ENCODE data around the gene MYL5. TPM values are rescaled to one million over a fixed set of nuclear protein-coding genes. Genes with fewer than 3 reads are reported as not detected.

Gene MYL5
- total RNA-seq, 1 experiment from 2014 or later, result 50.5 TPM

- Histone ChIP-seq H3K27ac (ENCODE audit: low read length) (no peak overlapping the region), H3K9ac (ENCODE audit: low read length) (no peak overlapping the region), H3K9me3 (ENCODE audit: low read length) (no peaks in the 10 kb centered on the region), H3K4me1 (ENCODE audit: low read length) (no peaks in the 10 kb centered on the region), H3K4me2 (ENCODE audit: low read depth, low read length, poor library complexity, severe bottlenecking) (no peak overlapping the region), H3K36me3 (ENCODE audit: insufficient read depth, low read length) (no peaks in the 10 kb centered on the region), H3K27me3 (ENCODE audit: low read length) (no peaks in the 10 kb centered on the region), H4K20me1 (ENCODE audit: insufficient read depth, low read depth, low read length) (no peaks in the 10 kb centered on the region), H3K9me2 (replicated peaks; ENCODE audit: insufficient read depth, low read length) (no peaks in the 10 kb centered on the region), H2AFZ (ENCODE audit: low read length) (no peak overlapping the region), H3K4me3 (ENCODE audit: low read length) (no peak overlapping the region), H3K79me2 (ENCODE audit: low read length) (no peaks in the 10 kb centered on the region)
- no peak for DNase-seq
Measured at GRCh38 chr4:648579-649292, 25.6 kb upstream of the MYL5 start.

DNA sequence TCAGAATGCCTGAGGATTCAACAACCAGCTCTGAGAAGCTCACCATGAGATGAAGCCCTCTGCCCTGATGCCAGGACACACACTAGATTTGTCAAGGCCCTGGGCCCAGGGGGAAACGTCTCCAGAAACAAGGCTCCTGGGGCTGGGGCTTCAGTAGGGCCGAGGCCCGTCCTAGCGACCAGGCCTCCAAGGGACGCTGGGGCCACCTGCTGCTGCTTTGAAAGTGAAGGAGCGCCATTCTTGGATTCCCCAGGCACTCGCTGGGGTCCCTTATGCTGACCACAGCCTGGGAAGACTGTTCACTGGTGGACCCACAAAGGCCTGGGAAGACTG is 25.1 kb upstream of the MYL5 start:
- Histone ChIP-seq H3K9me2 (replicated peaks; ENCODE audit: insufficient read depth, low read length) (no peaks in the 10 kb centered on the region), H3K4me1 (ENCODE audit: low read length) (no peaks in the 10 kb centered on the region), H3K4me2 (ENCODE audit: low read depth, low read length, poor library complexity, severe bottlenecking) (no peak overlapping the region), H4K20me1 (ENCODE audit: insufficient read depth, low read depth, low read length) (no peaks in the 10 kb centered on the region), H3K79me2 (ENCODE audit: low read length) (no peaks in the 10 kb centered on the region), H3K27me3 (ENCODE audit: low read length) (no peaks in the 10 kb centered on the region), H3K36me3 (ENCODE audit: insufficient read depth, low read length) (no peaks in the 10 kb centered on the region), H3K27ac (ENCODE audit: low read length) (no peak overlapping the region), H3K9ac (ENCODE audit: low read length) (no peak overlapping the region), H2AFZ (ENCODE audit: low read length) (no peak overlapping the region), H3K9me3 (ENCODE audit: low read length) (no peaks in the 10 kb centered on the region), H3K4me3 (ENCODE audit: low read length) (no peak overlapping the region)
- DNase-seq, result no peak

DNA sequence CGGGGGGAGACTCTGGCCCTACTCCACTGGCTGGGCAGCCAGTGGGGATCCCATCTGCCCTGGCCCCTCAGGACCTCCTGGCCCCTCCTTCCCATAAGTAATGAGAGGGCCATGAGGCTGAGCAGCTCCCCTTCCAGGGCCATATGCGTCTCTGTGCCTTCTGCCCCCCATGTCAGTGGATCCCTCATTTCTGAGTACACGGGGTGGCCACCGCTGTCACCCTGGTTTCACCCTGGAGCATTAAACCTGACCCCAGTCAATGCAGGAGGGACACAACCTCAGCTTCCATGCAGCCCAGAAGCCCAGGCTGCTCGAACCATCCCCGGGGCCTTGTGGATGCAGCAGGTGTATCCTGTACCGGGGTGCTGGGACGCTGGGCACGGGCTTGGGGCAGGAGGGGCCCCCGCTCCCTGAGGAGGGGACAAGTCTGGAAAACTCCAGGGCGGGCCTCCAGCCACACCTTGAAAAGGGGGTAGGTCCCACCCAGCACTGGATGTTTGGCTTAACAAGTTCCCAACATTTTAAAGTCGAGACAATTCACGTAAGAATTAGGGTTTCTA is 24.5 kb upstream of the MYL5 start:
- H3K4me3 ChIP-seq (ENCODE audit: low read length), result no peak overlapping the region
- no peak overlapping the region for H3K4me2 ChIP-seq (ENCODE audit: low read depth, low read length, poor library complexity, severe bottlenecking)
- no peak overlapping the region for H3K27ac ChIP-seq (ENCODE audit: low read length)
- H3K9ac ChIP-seq (ENCODE audit: low read length), result no peak overlapping the region
- H3K36me3 ChIP-seq (ENCODE audit: insufficient read depth, low read length), result no peaks in the 10 kb centered on the region
- no peaks in the 10 kb centered on the region for H3K9me3 ChIP-seq (ENCODE audit: low read length)
- H3K79me2 ChIP-seq (ENCODE audit: low read length), result no peaks in the 10 kb centered on the region
- H3K27me3 ChIP-seq (ENCODE audit: low read length), result no peaks in the 10 kb centered on the region
- H4K20me1 ChIP-seq (ENCODE audit: insufficient read depth, low read depth, low read length), result no peaks in the 10 kb centered on the region
- H3K9me2 ChIP-seq (replicated peaks; ENCODE audit: insufficient read depth, low read length), result no peaks in the 10 kb centered on the region
- no peak overlapping the region for H2AFZ ChIP-seq (ENCODE audit: low read length)
- DNase-seq, result no peak
- no peaks in the 10 kb centered on the region for H3K4me1 ChIP-seq (ENCODE audit: low read length)

DNA sequence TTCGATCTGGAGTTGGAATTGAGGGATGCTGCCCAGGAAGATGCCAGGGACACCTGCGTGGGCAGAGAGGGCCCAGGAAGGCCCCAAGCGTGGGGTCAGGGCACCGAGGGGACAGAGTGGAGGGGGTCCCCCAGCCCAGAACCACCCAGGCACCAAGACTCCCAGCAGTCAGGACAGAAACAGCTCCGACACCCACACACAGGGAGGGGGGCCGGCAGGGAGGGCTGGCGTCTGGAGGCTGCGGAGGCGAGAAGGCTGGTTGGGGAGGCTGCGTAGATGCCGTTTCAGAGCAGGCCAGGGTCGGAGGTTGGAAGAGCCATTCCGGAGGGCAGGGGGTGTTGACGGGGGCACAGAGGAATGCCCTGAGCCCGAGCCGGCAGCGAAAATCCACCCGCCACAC is 23.9 kb upstream of the MYL5 start:
- Histone ChIP-seq H3K9ac (ENCODE audit: low read length) (no peak overlapping the region), H3K79me2 (ENCODE audit: low read length) (no peaks in the 10 kb centered on the region), H3K27ac (ENCODE audit: low read length) (no peak overlapping the region), H3K4me1 (ENCODE audit: low read length) (no peaks in the 10 kb centered on the region), H3K4me3 (ENCODE audit: low read length) (no peak overlapping the region), H3K4me2 (ENCODE audit: low read depth, low read length, poor library complexity, severe bottlenecking) (no peak overlapping the region), H2AFZ (ENCODE audit: low read length) (no peak overlapping the region), H3K36me3 (ENCODE audit: insufficient read depth, low read length) (no peaks in the 10 kb centered on the region), H4K20me1 (ENCODE audit: insufficient read depth, low read depth, low read length) (no peaks in the 10 kb centered on the region), H3K9me3 (ENCODE audit: low read length) (no peaks in the 10 kb centered on the region), H3K27me3 (ENCODE audit: low read length) (no peaks in the 10 kb centered on the region), H3K9me2 (replicated peaks; ENCODE audit: insufficient read depth, low read length) (no peaks in the 10 kb centered on the region)
- no peak for DNase-seq

DNA sequence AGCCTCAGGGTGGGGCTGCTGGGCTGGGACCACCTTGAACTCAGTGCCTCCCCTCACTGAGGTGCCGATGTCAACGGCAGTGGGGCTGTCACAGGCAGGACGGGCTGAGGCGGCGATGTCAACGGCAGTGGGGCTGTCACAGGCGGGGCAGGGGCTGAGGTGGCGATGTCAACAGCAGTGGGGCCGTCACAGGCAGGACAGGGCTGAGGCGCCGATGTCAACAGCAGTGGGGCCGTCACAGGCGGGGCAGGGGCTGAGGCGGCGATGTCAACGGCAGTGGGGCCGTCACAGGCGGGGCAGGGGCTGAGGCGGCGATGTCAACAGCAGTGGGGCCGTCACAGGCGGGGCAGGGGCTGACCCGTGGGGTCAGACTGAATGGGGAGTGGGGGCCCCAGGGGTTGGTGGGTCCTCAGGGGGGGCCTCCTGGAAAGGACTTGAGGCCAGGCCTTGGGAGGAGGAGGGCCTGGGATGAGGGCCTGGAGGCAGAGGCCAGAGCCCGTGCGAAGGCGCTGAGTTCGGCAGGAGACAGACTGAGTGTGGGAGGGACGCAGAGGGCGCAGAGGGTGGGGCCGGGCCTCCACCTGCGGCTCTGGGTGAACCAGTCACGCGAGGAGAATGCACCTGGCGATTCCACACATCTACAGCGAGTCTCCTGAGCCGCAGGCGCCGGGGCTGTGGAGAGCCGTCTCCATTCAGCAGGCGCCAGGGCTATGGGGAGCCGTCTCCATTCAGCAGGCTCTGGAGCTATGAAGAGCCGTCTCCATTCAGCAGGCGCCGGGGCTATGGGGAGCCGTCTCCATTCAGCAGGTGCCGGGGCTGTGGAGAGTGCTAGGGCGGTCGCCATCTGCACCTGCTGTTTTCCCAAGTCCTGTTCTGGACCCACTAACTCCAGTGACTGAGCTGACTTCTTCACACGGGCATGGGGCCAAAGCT is 23.1 kb upstream of the MYL5 start:
- Histone ChIP-seq H3K4me2 (ENCODE audit: low read depth, low read length, poor library complexity, severe bottlenecking) (no peak overlapping the region), H3K27ac (ENCODE audit: low read length) (no peak overlapping the region), H3K4me3 (ENCODE audit: low read length) (no peak overlapping the region), H3K36me3 (ENCODE audit: insufficient read depth, low read length) (no peaks in the 10 kb centered on the region), H3K9me2 (replicated peaks; ENCODE audit: insufficient read depth, low read length) (no peaks in the 10 kb centered on the region), H3K4me1 (ENCODE audit: low read length) (no peaks in the 10 kb centered on the region), H3K9ac (ENCODE audit: low read length) (no peak overlapping the region), H3K27me3 (ENCODE audit: low read length) (no peaks in the 10 kb centered on the region), H2AFZ (ENCODE audit: low read length) (no peak overlapping the region), H3K79me2 (ENCODE audit: low read length) (no peaks in the 10 kb centered on the region), H3K9me3 (ENCODE audit: low read length) (no peaks in the 10 kb centered on the region), H4K20me1 (ENCODE audit: insufficient read depth, low read depth, low read length) (no peaks in the 10 kb centered on the region)
- DNase-seq, result no peak

DNA sequence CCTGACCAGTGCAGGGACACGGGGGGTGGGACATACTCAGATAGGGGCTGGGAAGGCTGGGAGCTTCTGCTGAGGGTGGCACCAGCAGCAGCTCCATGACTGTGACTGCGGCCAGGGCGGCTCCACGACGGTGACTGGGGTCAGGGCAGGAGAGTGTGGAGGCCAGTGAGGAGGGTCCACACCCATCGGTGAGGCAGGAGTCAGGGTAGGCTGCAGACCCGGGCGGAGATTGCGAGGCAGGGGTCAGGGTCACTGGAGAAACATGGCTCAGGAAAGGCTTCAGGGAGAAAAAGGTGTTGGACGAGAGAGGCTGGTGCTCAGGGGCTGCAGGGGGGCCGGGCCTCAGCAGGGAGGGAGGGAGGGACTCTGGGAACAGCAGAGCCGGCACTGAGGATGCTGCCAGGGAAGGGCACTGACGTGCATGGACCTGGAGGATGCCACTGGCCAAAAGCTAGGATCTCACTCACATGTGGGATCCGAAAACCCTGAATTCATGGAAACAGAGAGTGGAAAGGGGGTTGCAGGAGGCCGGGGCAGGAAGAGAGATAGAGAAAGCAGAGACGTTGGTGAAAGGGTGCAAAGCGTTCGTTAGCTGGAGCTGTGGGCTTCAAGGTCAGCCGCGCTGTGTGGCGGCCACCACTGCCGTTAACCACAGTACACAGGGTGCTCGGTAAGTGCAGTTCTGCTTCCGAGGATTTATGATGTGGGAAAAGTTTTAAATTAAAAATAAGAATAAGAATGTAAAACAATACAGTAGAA is 22.3 kb upstream of the MYL5 start:
- Histone ChIP-seq H3K4me2 (ENCODE audit: low read depth, low read length, poor library complexity, severe bottlenecking) (no peak overlapping the region), H3K9me2 (replicated peaks; ENCODE audit: insufficient read depth, low read length) (no peaks in the 10 kb centered on the region), H3K4me1 (ENCODE audit: low read length) (no peaks in the 10 kb centered on the region), H3K9ac (ENCODE audit: low read length) (no peak overlapping the region), H3K36me3 (ENCODE audit: insufficient read depth, low read length) (no peaks in the 10 kb centered on the region), H3K27me3 (ENCODE audit: low read length) (no peaks in the 10 kb centered on the region), H2AFZ (ENCODE audit: low read length) (no peak overlapping the region), H3K9me3 (ENCODE audit: low read length) (no peaks in the 10 kb centered on the region), H3K79me2 (ENCODE audit: low read length) (no peaks in the 10 kb centered on the region), H4K20me1 (ENCODE audit: insufficient read depth, low read depth, low read length) (no peaks in the 10 kb centered on the region), H3K4me3 (ENCODE audit: low read length) (no peak overlapping the region), H3K27ac (ENCODE audit: low read length) (no peak overlapping the region)
- no peak for DNase-seq

DNA sequence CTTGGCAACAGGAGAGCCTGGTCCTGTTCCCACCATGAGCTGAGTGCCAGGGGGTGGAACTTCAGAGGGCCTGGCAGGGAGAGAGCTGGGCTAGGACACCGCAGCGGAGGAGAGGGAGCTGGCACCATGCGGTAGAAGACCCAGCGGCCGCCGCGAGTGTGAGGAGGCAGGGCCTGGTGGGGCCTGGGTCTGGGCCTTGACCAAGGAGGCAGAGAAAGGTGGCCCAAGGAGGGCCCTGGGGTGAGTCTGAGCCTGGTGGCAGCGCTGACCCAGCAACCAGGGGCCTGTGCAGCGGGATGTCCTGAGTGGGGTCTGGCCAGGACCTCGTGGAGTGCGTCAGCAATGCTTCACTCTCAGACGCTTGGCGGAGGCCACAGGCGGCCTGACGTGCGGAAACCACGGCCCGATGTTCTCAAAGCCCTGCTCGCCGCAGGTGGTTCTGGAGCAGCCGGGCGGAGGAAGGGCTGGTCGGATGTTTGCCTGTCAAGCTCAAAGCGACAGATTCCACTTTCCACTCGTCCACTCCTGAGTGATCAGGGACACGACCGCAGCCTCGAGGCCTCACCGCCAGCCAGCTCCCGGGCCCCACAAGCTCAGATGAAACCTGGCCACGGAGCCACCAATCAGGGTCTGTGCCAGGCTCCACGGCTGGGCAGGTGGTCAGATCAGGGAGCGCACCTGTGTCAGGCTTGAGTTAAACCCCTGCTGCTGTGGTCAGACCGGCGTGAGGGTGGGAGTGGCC is 21.1 kb upstream of the MYL5 start:
- H3K27ac ChIP-seq (ENCODE audit: low read length), result no peak overlapping the region
- DNase-seq, result no peak
- no peaks in the 10 kb centered on the region for H3K4me1 ChIP-seq (ENCODE audit: low read length)
- no peak overlapping the region for H3K9ac ChIP-seq (ENCODE audit: low read length)
- H2AFZ ChIP-seq (ENCODE audit: low read length), result no peak overlapping the region
- H3K9me2 ChIP-seq (replicated peaks; ENCODE audit: insufficient read depth, low read length), result no peaks in the 10 kb centered on the region
- no peaks in the 10 kb centered on the region for H4K20me1 ChIP-seq (ENCODE audit: insufficient read depth, low read depth, low read length)
- no peak overlapping the region for H3K4me2 ChIP-seq (ENCODE audit: low read depth, low read length, poor library complexity, severe bottlenecking)
- H3K9me3 ChIP-seq (ENCODE audit: low read length), result no peaks in the 10 kb centered on the region
- no peaks in the 10 kb centered on the region for H3K79me2 ChIP-seq (ENCODE audit: low read length)
- H3K4me3 ChIP-seq (ENCODE audit: low read length), result no peak overlapping the region
- no peaks in the 10 kb centered on the region for H3K27me3 ChIP-seq (ENCODE audit: low read length)
- H3K36me3 ChIP-seq (ENCODE audit: insufficient read depth, low read length), result no peaks in the 10 kb centered on the region
